Calu3 (cell line): Measurements from ENCODE around the gene TIMM8B. TPM values are rescaled to one million over a fixed set of nuclear protein-coding genes. Genes with fewer than 3 reads are reported as not detected.
A peak's percentile ranks its signal among the peaks of the same experiment; 100 is the strongest.

ENCODE experiments used
- BruUV-seq: library from RNA; stranded (reverse); fragments of 400-500 nt; replicated peaks from 2 replicates; lab custom pipeline; 2021; lab: Mats Ljungman, UMichigan
- CTCF ChIA-PET: fragments of 300-600 bp; sonication (Branson Sonifier 250); formaldehyde crosslinking; loops from one replicate; lab custom pipeline; 2022; ENCODE audit warnings: antibody characterized with exemption; lab: Charles Lee
- DNase-seq: peaks from one replicate; pipeline ENCODE4 v3.0.0; 2022
- H3K27ac Mint-ChIP-seq: one replicate; pipeline ENCODE4 v1.8.0; 2022; ENCODE audit warnings: mixed read lengths; ENCODE audit not compliant: unreplicated experiment
- H3K27me3 Mint-ChIP-seq: one replicate; pipeline ENCODE4 v1.8.0; 2022; ENCODE audit warnings: mixed read lengths; ENCODE audit not compliant: unreplicated experiment
- H3K36me3 Mint-ChIP-seq: one replicate; pipeline ENCODE4 v1.8.0; 2022; ENCODE audit warnings: mild to moderate bottlenecking, moderate library complexity, mixed read lengths; ENCODE audit not compliant: insufficient read depth, unreplicated experiment
- H3K4me1 Mint-ChIP-seq: one replicate; pipeline ENCODE4 v1.8.0; 2022; ENCODE audit warnings: mild to moderate bottlenecking, low read depth, mixed read lengths; ENCODE audit not compliant: unreplicated experiment
- H3K4me3 Mint-ChIP-seq: one replicate; pipeline ENCODE4 v1.8.0; 2022; ENCODE audit warnings: mild to moderate bottlenecking, low read depth, moderate library complexity, mixed read lengths; ENCODE audit not compliant: unreplicated experiment
- H3K9me3 Mint-ChIP-seq: one replicate; pipeline ENCODE4 v1.8.0; 2022; ENCODE audit warnings: low read depth, mixed read lengths; ENCODE audit not compliant: unreplicated experiment
- CTCF ChIP-seq: fragments of 200-600 bp; IDR thresholded peaks from one replicate; pipeline ENCODE4 v1.8.0; 2022; ENCODE audit warnings: antibody characterized with exemption; ENCODE audit not compliant: unreplicated experiment
- intact Hi-C: fragments of 100-400 bp; cut with micrococcal nuclease; formaldehyde crosslinking; loops from one replicate; pipeline ENCODE4 v1.10.0; 2022; ENCODE audit not compliant: unreplicated experiment
- total RNA-seq: library from RNA; stranded (reverse); gene quantifications from 2 replicates; pipeline ENCODE4 v1.2.3, GENCODE V29; 2022

TIMM8B gene
- total RNA-seq, 1 experiment from 2014 or later, result 36.7 TPM

GRCh38 chr11:112128483-112129121, 42.0 kb upstream of the TIMM8B start:
- peaks cover 29% of the 10 kb centered on the region for H3K4me1 Mint-ChIP-seq
- no peak overlapping the region for H3K4me3 Mint-ChIP-seq
- CTCF ChIA-PET, result no interaction called here
- no peak for TF ChIP-seq CTCF
- H3K36me3 Mint-ChIP-seq, result no peaks in the 10 kb centered on the region
- H3K9me3 Mint-ChIP-seq, result no peaks in the 10 kb centered on the region
- intact Hi-C loops, result no loop called here
- H3K27ac Mint-ChIP-seq, result no peak overlapping the region
- H3K27me3 Mint-ChIP-seq, result no peaks in the 10 kb centered on the region
- DNase-seq, result peak; percentile 36
- no TSS peak for BruUV-seq

- Mint-ChIP-seq H3K9me3 (no peaks in the 10 kb centered on the region), H3K4me1 (peaks cover 27% of the 10 kb centered on the region), H3K4me3 (no peak overlapping the region), H3K36me3 (no peaks in the 10 kb centered on the region), H3K27ac (no peak overlapping the region), H3K27me3 (no peaks in the 10 kb centered on the region)
- no peak for TF ChIP-seq CTCF
- BruUV-seq, result no TSS peak
- intact Hi-C loops, result no loop called here
- CTCF ChIA-PET, result no interaction called here
- DNase-seq, result no peak
These were observed 40.5 kb upstream of the TIMM8B start for GRCh38 chr11:112127056-112127455.

GRCh38 chr11:112123129-112123528, 36.6 kb upstream of the TIMM8B start:
- CTCF ChIA-PET, result no interaction called here
- no peak for TF ChIP-seq CTCF

GRCh38 chr11:112121981-112122615, 35.5 kb upstream of the TIMM8B start:
- no TSS peak for BruUV-seq
- no peak for DNase-seq
- H3K9me3 Mint-ChIP-seq, result peaks cover under 1% of the 10 kb centered on the region
- peaks cover 10% of the 10 kb centered on the region for H3K4me1 Mint-ChIP-seq
- peaks cover 6% of the 10 kb centered on the region for H3K36me3 Mint-ChIP-seq
- CTCF ChIA-PET, result interaction anchor here (0.6 to 1.2 kb wide), 2 partner anchors 9 to 34 kb away, joined by 3 read pairs; no protein-coding TSS in a partner anchor
- H3K27ac Mint-ChIP-seq, result no peak overlapping the region
- intact Hi-C loops, result loop anchor here (5.0 kb wide), 1 partner anchor 40 kb away; the partner anchor contains the start of gene IL18
- H3K4me3 Mint-ChIP-seq, result no peak overlapping the region
- H3K27me3 Mint-ChIP-seq, result no peaks in the 10 kb centered on the region
- TF ChIP-seq CTCF, result no peak

More at GRCh38 chr11:112123129-112123528, 36.6 kb upstream of the TIMM8B start:
- no peak overlapping the region for H3K4me3 Mint-ChIP-seq
- no peaks in the 10 kb centered on the region for H3K27me3 Mint-ChIP-seq
- no peaks in the 10 kb centered on the region for H3K9me3 Mint-ChIP-seq
- intact Hi-C loops, result loop anchor here (5.0 kb wide), 1 partner anchor 39 kb away; the partner anchor contains the start of gene IL18
- no TSS peak for BruUV-seq
- DNase-seq, result no peak
- H3K36me3 Mint-ChIP-seq, result peaks cover 6% of the 10 kb centered on the region
- no peak overlapping the region for H3K27ac Mint-ChIP-seq
- H3K4me1 Mint-ChIP-seq, result peaks cover 13% of the 10 kb centered on the region
